MCF 10A (cell line): ENCODE data around the gene KCTD13. TPM values are rescaled to one million over a fixed set of nuclear protein-coding genes. Genes with fewer than 3 reads are reported as not detected.

Experiments used
- BruUV-seq: library from RNA; stranded (reverse); fragments of 400-500 nt; replicated peaks from 2 replicates; lab custom pipeline; 2021; lab: Mats Ljungman, UMichigan
- CTCF ChIA-PET: fragments of 300-600 bp; sonication (Branson Sonifier 250); formaldehyde crosslinking; extraction: SDS; loops from one replicate; lab custom pipeline; 2021; ENCODE audit warnings: antibody characterized with exemption, inconsistent platforms; lab: Yijun Ruan, JAX
- POLR2A ChIA-PET: fragments of 300-600, 350-650 bp; sonication (Branson Sonifier 250); formaldehyde crosslinking; extraction: SDS; loops from one replicate; lab custom pipeline; 2020; ENCODE audit warnings: antibody characterized with exemption, inconsistent platforms; lab: Yijun Ruan, JAX
- DNase-seq: peaks from one replicate; pipeline ENCODE4 v3.0.0-alpha.2; 2018; ENCODE audit not compliant: unreplicated experiment
- H3K27ac Mint-ChIP-seq: one replicate; pipeline ENCODE4 v1.8.0; 2022; ENCODE audit warnings: mild to moderate bottlenecking, low read depth, mixed read lengths; ENCODE audit not compliant: unreplicated experiment
- H3K27me3 Mint-ChIP-seq: one replicate; pipeline ENCODE4 v1.8.0; 2022; ENCODE audit warnings: mixed read lengths; ENCODE audit not compliant: insufficient read depth, unreplicated experiment
- H3K36me3 Mint-ChIP-seq: one replicate; pipeline ENCODE4 v1.8.0; 2022; ENCODE audit warnings: mild to moderate bottlenecking, moderate library complexity, mixed read lengths; ENCODE audit not compliant: insufficient read depth, unreplicated experiment
- H3K4me1 Mint-ChIP-seq: one replicate; pipeline ENCODE4 v1.8.0; 2022; ENCODE audit warnings: mixed read lengths; ENCODE audit not compliant: insufficient read depth, unreplicated experiment
- H3K4me3 Mint-ChIP-seq: one replicate; pipeline ENCODE4 v1.8.0; 2022; ENCODE audit warnings: mild to moderate bottlenecking, moderate library complexity, mixed read lengths; ENCODE audit not compliant: unreplicated experiment
- H3K9me3 Mint-ChIP-seq: one replicate; pipeline ENCODE4 v1.8.0; 2022; ENCODE audit warnings: mixed read lengths; ENCODE audit not compliant: unreplicated experiment
- intact Hi-C: fragments of 100-400 bp; cut with micrococcal nuclease; formaldehyde crosslinking; loops from 2 replicates; pipeline ENCODE4 v1.14.1; 2022
- total RNA-seq: library from RNA; stranded (reverse); gene quantifications from 2 replicates; pipeline ENCODE4 v1.2.3, GENCODE V29; 2022
- TF ChIP-seq, protein P1 (sequence below): fragments of 200-600 bp; IDR thresholded peaks from one replicate; pipeline ENCODE4 v1.8.0; 2022; ENCODE audit warnings: antibody characterized with exemption, mild to moderate bottlenecking; ENCODE audit not compliant: unreplicated experiment

KCTD13 gene
- total RNA-seq, 1 experiment from 2014 or later, result 38.9 TPM

- Mint-ChIP-seq H3K4me1 (peaks cover 14% of the 10 kb centered on the region), H3K9me3 (no peaks in the 10 kb centered on the region), H3K4me3 (no peak overlapping the region), H3K36me3 (peaks cover 62% of the 10 kb centered on the region), H3K27ac (no peak overlapping the region), H3K27me3 (no peaks in the 10 kb centered on the region)
- TF ChIP-seq, protein P1, sequence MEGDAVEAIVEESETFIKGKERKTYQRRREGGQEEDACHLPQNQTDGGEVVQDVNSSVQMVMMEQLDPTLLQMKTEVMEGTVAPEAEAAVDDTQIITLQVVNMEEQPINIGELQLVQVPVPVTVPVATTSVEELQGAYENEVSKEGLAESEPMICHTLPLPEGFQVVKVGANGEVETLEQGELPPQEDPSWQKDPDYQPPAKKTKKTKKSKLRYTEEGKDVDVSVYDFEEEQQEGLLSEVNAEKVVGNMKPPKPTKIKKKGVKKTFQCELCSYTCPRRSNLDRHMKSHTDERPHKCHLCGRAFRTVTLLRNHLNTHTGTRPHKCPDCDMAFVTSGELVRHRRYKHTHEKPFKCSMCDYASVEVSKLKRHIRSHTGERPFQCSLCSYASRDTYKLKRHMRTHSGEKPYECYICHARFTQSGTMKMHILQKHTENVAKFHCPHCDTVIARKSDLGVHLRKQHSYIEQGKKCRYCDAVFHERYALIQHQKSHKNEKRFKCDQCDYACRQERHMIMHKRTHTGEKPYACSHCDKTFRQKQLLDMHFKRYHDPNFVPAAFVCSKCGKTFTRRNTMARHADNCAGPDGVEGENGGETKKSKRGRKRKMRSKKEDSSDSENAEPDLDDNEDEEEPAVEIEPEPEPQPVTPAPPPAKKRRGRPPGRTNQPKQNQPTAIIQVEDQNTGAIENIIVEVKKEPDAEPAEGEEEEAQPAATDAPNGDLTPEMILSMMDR, result no peak
- DNase-seq, result no peak
- intact Hi-C loops, result no loop called here
- ChIA-PET CTCF (interaction anchor here (0.6 kb wide), 1 partner anchor 27 kb away, joined by 3 read pairs; no protein-coding TSS in a partner anchor), POLR2A (interaction anchor here (0.6 to 0.8 kb wide), 2 partner anchors 53 to 100 kb away, joined by 4 read pairs; partner anchors contain the start of gene TAOK2)
- BruUV-seq, result no TSS peak
Observed at GRCh38 chr16:29921034-29921385, 5.0 kb downstream of the KCTD13 start.

DNA sequence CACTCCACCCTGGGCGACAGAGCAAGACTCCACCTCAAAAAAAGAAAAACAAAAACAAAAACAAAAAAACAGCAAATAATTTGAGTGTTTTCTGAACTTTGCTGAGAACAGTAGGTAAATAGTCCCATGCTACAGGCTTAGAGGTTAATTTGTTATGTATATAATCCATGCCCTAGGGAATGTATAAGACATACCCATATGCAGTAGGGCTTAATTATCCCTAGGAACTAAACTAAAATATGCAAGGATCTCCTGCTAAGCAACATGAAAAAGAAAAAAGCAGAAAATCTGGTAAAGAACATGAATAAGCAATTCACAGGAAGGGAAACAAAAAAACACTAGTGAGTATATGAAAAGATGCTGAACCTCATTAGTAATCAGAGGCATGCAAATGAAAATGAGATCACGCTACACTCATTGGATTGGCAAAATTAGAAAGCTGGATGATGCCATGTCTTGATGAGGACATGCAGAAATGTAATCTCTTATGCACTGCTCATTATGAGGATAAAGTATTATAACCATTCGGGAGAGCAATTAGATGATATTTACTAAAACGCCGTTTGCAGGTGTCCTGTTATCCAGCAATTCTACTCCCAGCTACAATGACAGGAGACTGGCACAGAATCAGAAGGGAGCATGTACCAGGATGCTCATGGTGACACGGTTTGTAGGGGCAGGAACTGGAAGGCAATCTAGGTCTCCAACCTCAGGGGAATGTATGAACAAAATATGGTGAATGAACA is 5.6 kb downstream of the KCTD13 start:
- intact Hi-C loops, result no loop called here
- Mint-ChIP-seq H3K27me3 (no peaks in the 10 kb centered on the region), H3K4me3 (no peak overlapping the region), H3K27ac (no peak overlapping the region), H3K4me1 (peaks cover 14% of the 10 kb centered on the region), H3K36me3 (peaks cover 62% of the 10 kb centered on the region), H3K9me3 (no peaks in the 10 kb centered on the region)
- DNase-seq, result no peak
- ChIA-PET CTCF (interaction anchor here (0.6 kb wide), 1 partner anchor 27 kb away, joined by 3 read pairs; no protein-coding TSS in a partner anchor), POLR2A (interaction anchor here (0.6 to 0.8 kb wide), 2 partner anchors 53 to 100 kb away, joined by 4 read pairs; partner anchors contain the start of gene TAOK2)
- BruUV-seq, result no TSS peak
- TF ChIP-seq, protein P1, result no peak

- ChIA-PET POLR2A (interaction anchor here (0.6 to 2.7 kb wide), 6 partner anchors 9 to 58 kb away, joined by 3 to 14 read pairs (median 3); partner anchors contain the start of genes KCTD13 and TAOK2), CTCF (interaction anchor here (0.8 to 1.5 kb wide), 3 partner anchors 15 to 116 kb away, joined by 3 to 5 read pairs (median 3); no protein-coding TSS in a partner anchor)
- no peak overlapping the region for H3K4me3 Mint-ChIP-seq
- no peak overlapping the region for H3K27ac Mint-ChIP-seq
- no peak for DNase-seq
- no TSS peak for BruUV-seq
- H3K9me3 Mint-ChIP-seq, result no peaks in the 10 kb centered on the region
- TF ChIP-seq, protein P1, result no peak
- intact Hi-C loops, result no loop called here
- no peaks in the 10 kb centered on the region for H3K4me1 Mint-ChIP-seq
- H3K27me3 Mint-ChIP-seq, result no peaks in the 10 kb centered on the region
- H3K36me3 Mint-ChIP-seq, result peaks cover 77% of the 10 kb centered on the region
Observed at GRCh38 chr16:29916979-29917378, 9.0 kb downstream of the KCTD13 start.

DNA sequence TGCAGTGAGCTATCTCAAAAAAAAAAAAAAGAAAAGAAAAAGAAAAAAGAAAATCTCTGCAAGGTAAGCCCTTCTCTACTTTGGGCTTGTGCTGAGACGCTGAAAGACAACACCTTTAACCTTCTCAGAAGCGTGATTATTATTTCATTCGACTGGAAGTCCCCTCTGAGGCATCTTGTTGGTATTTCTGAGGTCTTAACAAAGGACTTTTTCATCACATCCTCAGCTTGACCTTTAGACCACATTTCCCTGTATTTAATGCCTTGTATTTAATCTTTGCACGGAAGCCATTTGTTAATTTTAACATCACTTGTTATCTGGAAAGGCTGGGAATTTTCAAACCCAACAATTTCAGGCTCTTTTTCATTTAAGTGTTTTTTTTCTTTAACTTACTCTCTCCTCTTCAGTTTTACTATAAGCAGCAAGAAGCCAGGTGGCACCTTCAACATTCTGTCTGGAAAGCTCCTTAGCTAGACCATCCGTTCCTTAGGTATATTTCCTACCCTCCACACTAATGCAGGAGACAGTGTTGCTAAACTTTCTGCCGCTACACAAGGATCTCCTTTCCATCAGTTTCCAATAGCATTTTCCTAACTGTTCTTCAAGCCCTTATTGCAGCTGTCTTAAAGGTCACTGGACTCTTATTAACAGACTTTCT is 10.3 kb downstream of the KCTD13 start:
- Mint-ChIP-seq H3K27me3 (no peaks in the 10 kb centered on the region), H3K4me3 (no peak overlapping the region), H3K27ac (no peak overlapping the region), H3K4me1 (no peaks in the 10 kb centered on the region), H3K36me3 (peaks cover 65% of the 10 kb centered on the region), H3K9me3 (no peaks in the 10 kb centered on the region)
- DNase-seq, result no peak
- TF ChIP-seq, protein P1, result no peak
- ChIA-PET CTCF (interaction anchor here (1.0 to 1.8 kb wide), 4 partner anchors 9 to 60 kb away, joined by 3 to 5 read pairs (median 3); no protein-coding TSS in a partner anchor), POLR2A (interaction anchor here (1.0 to 2.7 kb wide), 4 partner anchors 10 to 59 kb away, joined by 3 to 14 read pairs (median 3); partner anchors contain the start of genes KCTD13 and SEZ6L2)
- intact Hi-C loops, result no loop called here
- BruUV-seq, result no TSS peak
